ENCODE measurements around the gene LMO4.

Gene LMO4

GRCh38 chr1:87318806-87319205 is 9.9 kb upstream of the LMO4 start:
- DNase-seq (ENCODE audit: low read depth), result no peak
- no peak overlapping the region for H3K4me3 ChIP-seq (ENCODE audit: low read depth, low read length)
- in situ Hi-C loops (cut with HindIII; ENCODE audit: low sequenced_read_pairs), result no loop called here
- TF ChIP-seq CTCF (IDR thresholded peaks at IDR 0.05; ENCODE audit: low read depth, low read length, missing control alignments), result no peak

GRCh38 chr1:87325982-87326738 is 2.5 kb upstream of the LMO4 start:
- TF ChIP-seq CTCF (IDR thresholded peaks at IDR 0.05; ENCODE audit: low read depth, low read length, missing control alignments), result peak; percentile 66
- in situ Hi-C loops (cut with HindIII; ENCODE audit: low sequenced_read_pairs), result no loop called here
- peak; percentile 49 for DNase-seq (ENCODE audit: low read depth)
- no peak overlapping the region for H3K4me3 ChIP-seq (ENCODE audit: low read depth, low read length)

- DNase-seq (ENCODE audit: low read depth), result no peak
- H3K4me3 ChIP-seq (ENCODE audit: low read depth, low read length), result peak overlapping the region; percentile 74
- TF ChIP-seq CTCF (IDR thresholded peaks at IDR 0.05; ENCODE audit: low read depth, low read length, missing control alignments), result no peak
- in situ Hi-C loops (cut with HindIII; ENCODE audit: low sequenced_read_pairs), result no loop called here
These were observed 1.1 kb upstream of the LMO4 start for GRCh38 chr1:87327376-87328271.

- in situ Hi-C loops (cut with HindIII; ENCODE audit: low sequenced_read_pairs), result no loop called here
- no peak for TF ChIP-seq CTCF (IDR thresholded peaks at IDR 0.05; ENCODE audit: low read depth, low read length, missing control alignments)
- peak overlapping the region; percentile 74 for H3K4me3 ChIP-seq (ENCODE audit: low read depth, low read length)
- DNase-seq (ENCODE audit: low read depth), result no peak
These were observed 408 bp downstream of the LMO4 start for GRCh38 chr1:87329051-87329525.

GRCh38 chr1:87329526-87330056 is 911 bp downstream of the LMO4 start:
- no peak for DNase-seq (ENCODE audit: low read depth)
- in situ Hi-C loops (cut with HindIII; ENCODE audit: low sequenced_read_pairs), result loop anchor here (5.0 kb wide), 2 partner anchors 93 to 628 kb away; no protein-coding TSS in a partner anchor

More at GRCh38 chr1:87329526-87330056, 911 bp downstream of the LMO4 start:
- peak overlapping the region; percentile 74 for H3K4me3 ChIP-seq (ENCODE audit: low read depth, low read length)
- no peak for TF ChIP-seq CTCF (IDR thresholded peaks at IDR 0.05; ENCODE audit: low read depth, low read length, missing control alignments)
